Measurements from ENCODE around the gene MPDZ. TPM values are rescaled to one million over a fixed set of nuclear protein-coding genes. Genes with fewer than 3 reads are reported as not detected.

Gene MPDZ
- total and polyA plus RNA-seq, 2 of the 13 experiments (the other 11 are each of a cell fraction or from before 2014, with no cell fraction given), result 12.4 to 14.7 TPM

DNA sequence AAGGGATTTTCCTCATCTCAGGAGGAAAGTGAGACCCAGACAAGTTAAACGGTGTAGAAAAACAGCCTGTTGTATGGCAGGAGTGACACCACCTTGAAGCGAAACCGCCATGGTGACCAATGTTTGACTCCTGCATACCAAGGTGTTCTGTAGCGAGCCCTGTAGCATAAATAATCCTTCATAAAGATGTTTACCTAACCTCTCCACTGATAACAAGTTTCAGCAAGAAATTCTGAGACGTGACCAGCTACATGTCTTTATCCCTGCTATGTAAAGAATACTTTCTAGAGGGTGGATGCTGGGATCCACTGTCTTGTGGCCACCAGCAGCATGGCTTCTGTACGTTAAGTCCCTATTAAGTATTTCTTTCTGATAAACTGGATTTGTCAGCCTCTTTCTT is 148.1 kb downstream of the MPDZ start:
- WGBS (ENCODE audit: low lambda C conversion rate), result 92% methylated on average over 6 of the region's 6 CpGs
- ChIA-PET POLR2A (no interaction called here), CTCF (ENCODE audit: low intra/inter-chr PET ratio, low total read pairs) (no interaction called here)
- Histone ChIP-seq H3K4me1 (ENCODE audit: insufficient read depth, low read length) (no peaks in the 10 kb centered on the region), H3K4me2 (ENCODE audit: low read depth, low read length) (no peak overlapping the region), H3K27ac (ENCODE audit: extremely low read length, insufficient read depth, low read length) (no peak overlapping the region), H2AFZ (ENCODE audit: low read length) (no peak overlapping the region), H3K9ac (ENCODE audit: insufficient read depth, low read depth, low read length) (no peak overlapping the region), H3K27me3 (ENCODE audit: control insufficient read depth in 1 of 2, insufficient read depth in 2 of 2, low read length in 2 of 2) (no peaks in the 10 kb centered on the region), H3K36me3 (replicated peaks in 1 of 2; ENCODE audit: control insufficient read depth in 1 of 2, insufficient read depth in 2 of 2, low read length in 2 of 2) (peaks cover 4 to 8% of the 10 kb centered on the region in 2 experiments; a peak in 3 of 5 replicates), H3K4me3 (replicated peaks in 1 of 3; ENCODE audit: insufficient read depth in 1 of 3, low read depth in 2 of 3, low read length in 3 of 3) (no peak overlapping the region), H3K9me3 (ENCODE audit: low read length) (no peaks in the 10 kb centered on the region), H4K20me1 (ENCODE audit: insufficient read depth, low read length) (no peaks in the 10 kb centered on the region), H3K79me2 (ENCODE audit: insufficient read depth, low read length) (no peaks in the 10 kb centered on the region)
- intact Hi-C loops (cut with micrococcal nuclease; ENCODE audit: unreplicated experiment), result no loop called here
- no TSS peak for BruUV-seq (replicated peaks)
- no peak for FAIRE-seq
- no peak for DNase-seq (ENCODE audit: low spot score)
- in situ Hi-C loops (cut with HindIII; ENCODE audit: extremely low pct_ligation_motif_present, low pct_unique_long_range_greater_than_20kb), result no loop called here
- no peak for ATAC-seq
- TF ChIP-seq, protein P1, sequence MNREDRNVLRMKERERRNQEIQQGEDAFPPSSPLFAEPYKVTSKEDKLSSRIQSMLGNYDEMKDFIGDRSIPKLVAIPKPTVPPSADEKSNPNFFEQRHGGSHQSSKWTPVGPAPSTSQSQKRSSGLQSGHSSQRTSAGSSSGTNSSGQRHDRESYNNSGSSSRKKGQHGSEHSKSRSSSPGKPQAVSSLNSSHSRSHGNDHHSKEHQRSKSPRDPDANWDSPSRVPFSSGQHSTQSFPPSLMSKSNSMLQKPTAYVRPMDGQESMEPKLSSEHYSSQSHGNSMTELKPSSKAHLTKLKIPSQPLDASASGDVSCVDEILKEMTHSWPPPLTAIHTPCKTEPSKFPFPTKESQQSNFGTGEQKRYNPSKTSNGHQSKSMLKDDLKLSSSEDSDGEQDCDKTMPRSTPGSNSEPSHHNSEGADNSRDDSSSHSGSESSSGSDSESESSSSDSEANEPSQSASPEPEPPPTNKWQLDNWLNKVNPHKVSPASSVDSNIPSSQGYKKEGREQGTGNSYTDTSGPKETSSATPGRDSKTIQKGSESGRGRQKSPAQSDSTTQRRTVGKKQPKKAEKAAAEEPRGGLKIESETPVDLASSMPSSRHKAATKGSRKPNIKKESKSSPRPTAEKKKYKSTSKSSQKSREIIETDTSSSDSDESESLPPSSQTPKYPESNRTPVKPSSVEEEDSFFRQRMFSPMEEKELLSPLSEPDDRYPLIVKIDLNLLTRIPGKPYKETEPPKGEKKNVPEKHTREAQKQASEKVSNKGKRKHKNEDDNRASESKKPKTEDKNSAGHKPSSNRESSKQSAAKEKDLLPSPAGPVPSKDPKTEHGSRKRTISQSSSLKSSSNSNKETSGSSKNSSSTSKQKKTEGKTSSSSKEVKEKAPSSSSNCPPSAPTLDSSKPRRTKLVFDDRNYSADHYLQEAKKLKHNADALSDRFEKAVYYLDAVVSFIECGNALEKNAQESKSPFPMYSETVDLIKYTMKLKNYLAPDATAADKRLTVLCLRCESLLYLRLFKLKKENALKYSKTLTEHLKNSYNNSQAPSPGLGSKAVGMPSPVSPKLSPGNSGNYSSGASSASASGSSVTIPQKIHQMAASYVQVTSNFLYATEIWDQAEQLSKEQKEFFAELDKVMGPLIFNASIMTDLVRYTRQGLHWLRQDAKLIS (CRISPR knock-in tag; IDR thresholded peaks at IDR 0.05), result no peak
- TF ChIP-seq, protein P2, sequence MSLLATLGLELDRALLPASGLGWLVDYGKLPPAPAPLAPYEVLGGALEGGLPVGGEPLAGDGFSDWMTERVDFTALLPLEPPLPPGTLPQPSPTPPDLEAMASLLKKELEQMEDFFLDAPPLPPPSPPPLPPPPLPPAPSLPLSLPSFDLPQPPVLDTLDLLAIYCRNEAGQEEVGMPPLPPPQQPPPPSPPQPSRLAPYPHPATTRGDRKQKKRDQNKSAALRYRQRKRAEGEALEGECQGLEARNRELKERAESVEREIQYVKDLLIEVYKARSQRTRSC (CRISPR knock-in tag; IDR thresholded peaks at IDR 0.05; ENCODE audit: low read depth), result no peak
- TF ChIP-seq ZKSCAN5 (CRISPR knock-in tag; IDR thresholded peaks at IDR 0.05), result no peak
- no peak for TF ChIP-seq SSRP1 (CRISPR knock-in tag; IDR thresholded peaks at IDR 0.05)
- no peak for TF ChIP-seq ZNF547 (CRISPR knock-in tag; IDR thresholded peaks at IDR 0.05)
- TF ChIP-seq KLF15 (CRISPR knock-in tag; IDR thresholded peaks at IDR 0.05; ENCODE audit: borderline replicate concordance), result no peak
- no peak for TF ChIP-seq RFX3 (CRISPR knock-in tag; IDR thresholded peaks at IDR 0.05)
- TF ChIP-seq ZSCAN25 (CRISPR knock-in tag; IDR thresholded peaks at IDR 0.05), result no peak
- TF ChIP-seq ZNF101 (CRISPR knock-in tag; IDR thresholded peaks at IDR 0.05; ENCODE audit: borderline replicate concordance, low read depth), result no peak
- no peak for TF ChIP-seq PPARG (CRISPR knock-in tag; conservative IDR thresholded peaks at IDR 0.05)
- no peak for TF ChIP-seq BCL6 (CRISPR knock-in tag; IDR thresholded peaks at IDR 0.05)
- TF ChIP-seq ZNF10 (CRISPR knock-in tag; IDR thresholded peaks at IDR 0.05; ENCODE audit: borderline replicate concordance, low read depth), result no peak
- TF ChIP-seq, protein P3, sequence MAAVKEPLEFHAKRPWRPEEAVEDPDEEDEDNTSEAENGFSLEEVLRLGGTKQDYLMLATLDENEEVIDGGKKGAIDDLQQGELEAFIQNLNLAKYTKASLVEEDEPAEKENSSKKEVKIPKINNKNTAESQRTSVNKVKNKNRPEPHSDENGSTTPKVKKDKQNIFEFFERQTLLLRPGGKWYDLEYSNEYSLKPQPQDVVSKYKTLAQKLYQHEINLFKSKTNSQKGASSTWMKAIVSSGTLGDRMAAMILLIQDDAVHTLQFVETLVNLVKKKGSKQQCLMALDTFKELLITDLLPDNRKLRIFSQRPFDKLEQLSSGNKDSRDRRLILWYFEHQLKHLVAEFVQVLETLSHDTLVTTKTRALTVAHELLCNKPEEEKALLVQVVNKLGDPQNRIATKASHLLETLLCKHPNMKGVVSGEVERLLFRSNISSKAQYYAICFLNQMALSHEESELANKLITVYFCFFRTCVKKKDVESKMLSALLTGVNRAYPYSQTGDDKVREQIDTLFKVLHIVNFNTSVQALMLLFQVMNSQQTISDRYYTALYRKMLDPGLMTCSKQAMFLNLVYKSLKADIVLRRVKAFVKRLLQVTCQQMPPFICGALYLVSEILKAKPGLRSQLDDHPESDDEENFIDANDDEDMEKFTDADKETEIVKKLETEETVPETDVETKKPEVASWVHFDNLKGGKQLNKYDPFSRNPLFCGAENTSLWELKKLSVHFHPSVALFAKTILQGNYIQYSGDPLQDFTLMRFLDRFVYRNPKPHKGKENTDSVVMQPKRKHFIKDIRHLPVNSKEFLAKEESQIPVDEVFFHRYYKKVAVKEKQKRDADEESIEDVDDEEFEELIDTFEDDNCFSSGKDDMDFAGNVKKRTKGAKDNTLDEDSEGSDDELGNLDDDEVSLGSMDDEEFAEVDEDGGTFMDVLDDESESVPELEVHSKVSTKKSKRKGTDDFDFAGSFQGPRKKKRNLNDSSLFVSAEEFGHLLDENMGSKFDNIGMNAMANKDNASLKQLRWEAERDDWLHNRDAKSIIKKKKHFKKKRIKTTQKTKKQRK (IDR thresholded peaks at IDR 0.05; ENCODE audit: low read length), result no peak
- TF ChIP-seq ZC3H13 (CRISPR knock-in tag; IDR thresholded peaks at IDR 0.05), result no peak
- no peak for TF ChIP-seq POGZ (CRISPR knock-in tag; IDR thresholded peaks at IDR 0.05)
